Subcutaneous abdominal adipose tissue (tissue), 5 donors: ENCODE data around the gene SPRR5.

Experiments
- H3K27ac ChIP-seq: one replicate; pipeline ENCODE4 v1.7.0; 2013; ENCODE audit warnings: low read depth, mild to moderate bottlenecking, inconsistent platforms, low read length, moderate library complexity
- H3K27me3 ChIP-seq, 5 donors: one replicate each; pipeline ENCODE4 v1.7.0; 2013; ENCODE audit warnings: low read length in 5 of 5, inconsistent platforms in 1 of 5; ENCODE audit not compliant: control insufficient read depth in 5 of 5, insufficient read depth in 4 of 5
- H3K36me3 ChIP-seq, 5 donors: one replicate each; pipeline ENCODE4 v1.7.0; 2013; ENCODE audit warnings: low read length in 5 of 5; ENCODE audit not compliant: control insufficient read depth in 5 of 5, insufficient read depth in 5 of 5
- H3K4me1 ChIP-seq, 5 donors: one replicate each; pipeline ENCODE4 v1.7.0; 2013; ENCODE audit warnings: low read length in 5 of 5, mild to moderate bottlenecking in 3 of 5, moderate library complexity in 1 of 5; ENCODE audit not compliant: control insufficient read depth in 5 of 5, insufficient read depth in 5 of 5
- H3K4me3 ChIP-seq, 5 donors: one replicate each; pipeline ENCODE4 v1.7.0; 2013; ENCODE audit warnings: low read length in 5 of 5, low read depth in 1 of 5
- H3K9ac ChIP-seq, 5 donors: one replicate each; pipeline ENCODE4 v1.7.0; 2013; ENCODE audit warnings: low read length in 5 of 5, mild to moderate bottlenecking in 4 of 5, moderate library complexity in 3 of 5
- H3K9me3 ChIP-seq, 5 donors: one replicate each; pipeline ENCODE4 v1.7.0; 2013; ENCODE audit warnings: low read length in 5 of 5; ENCODE audit not compliant: control insufficient read depth in 5 of 5
- donor health status: healthy.
- donor health status: healthy.
- donor health status: healthy.
- donor health status: healthy.
- donor health status: healthy.

SPRR5 gene

GRCh38 chr1:152946651-152947256 is at the start of gene SPRR5:
Gene SPRR5, plus strand, starts transcription at chr1:152947206. Its CDS starts 1,349 bp downstream, at chr1:152948555.
- Histone ChIP-seq H3K9me3 (no peaks in the 10 kb centered on the region), H3K9ac (no peak within 1 kb of the TSS), H3K4me3 (no peak within 1 kb of the TSS), H3K27ac (no peak within 1 kb of the TSS), H3K36me3 (no peaks in the 10 kb centered on the region), H3K27me3 (no peaks in the 10 kb centered on the region), H3K4me1 (no peaks in the 10 kb centered on the region)

- Histone ChIP-seq H3K9me3 (no peaks in the 10 kb centered on the region), H3K27me3 (peaks cover 0 to 4% (median 0%) of the 10 kb centered on the region in 5 donors), H3K27ac (no peak overlapping the region), H3K4me1 (no peaks in the 10 kb centered on the region), H3K4me3 (no peak overlapping the region), H3K9ac (no peak overlapping the region), H3K36me3 (no peaks in the 10 kb centered on the region)
Observed at GRCh38 chr1:152899027-152899426, 48.0 kb upstream of the SPRR5 start.

- Histone ChIP-seq H3K27me3 (peaks cover 0 to 4% (median 0%) of the 10 kb centered on the region in 5 donors), H3K27ac (no peak overlapping the region), H3K9me3 (no peaks in the 10 kb centered on the region), H3K4me1 (no peaks in the 10 kb centered on the region), H3K36me3 (no peaks in the 10 kb centered on the region), H3K9ac (no peak overlapping the region), H3K4me3 (no peak overlapping the region)
Observed at GRCh38 chr1:152899883-152900282, 47.1 kb upstream of the SPRR5 start.

- H3K27ac ChIP-seq, result no peak overlapping the region
- H3K9me3 ChIP-seq, result peaks cover 0 to 3% (median 0%) of the 10 kb centered on the region in 5 donors
- H3K4me1 ChIP-seq, result no peaks in the 10 kb centered on the region
- H3K36me3 ChIP-seq, result no peaks in the 10 kb centered on the region
- no peak overlapping the region for H3K9ac ChIP-seq
- H3K27me3 ChIP-seq, result peaks cover 0 to 3% (median 2%) of the 10 kb centered on the region in 5 donors
- H3K4me3 ChIP-seq, result no peak overlapping the region
Observed at GRCh38 chr1:152901631-152902030, 45.4 kb upstream of the SPRR5 start.

GRCh38 chr1:152902636-152903035 is 44.4 kb upstream of the SPRR5 start:
- Histone ChIP-seq H3K27ac (no peak overlapping the region), H3K4me3 (no peak overlapping the region), H3K36me3 (no peaks in the 10 kb centered on the region), H3K9me3 (peaks cover 0 to 3% (median 0%) of the 10 kb centered on the region in 5 donors), H3K27me3 (peaks cover 0 to 3% (median 0%) of the 10 kb centered on the region in 5 donors), H3K9ac (no peak overlapping the region), H3K4me1 (no peaks in the 10 kb centered on the region)

GRCh38 chr1:152904688-152905440 is 42.1 kb upstream of the SPRR5 start:
- no peak overlapping the region for H3K4me3 ChIP-seq
- no peaks in the 10 kb centered on the region for H3K4me1 ChIP-seq

GRCh38 chr1:152906023-152906565 is 40.9 kb upstream of the SPRR5 start:
- Histone ChIP-seq H3K27ac (no peak overlapping the region), H3K9me3 (peaks cover 0 to 13% (median 7%) of the 10 kb centered on the region in 5 donors), H3K4me1 (no peaks in the 10 kb centered on the region), H3K4me3 (no peak overlapping the region), H3K9ac (no peak overlapping the region), H3K27me3 (peaks cover 0 to 14% (median 10%) of the 10 kb centered on the region in 5 donors), H3K36me3 (no peaks in the 10 kb centered on the region)

More at GRCh38 chr1:152904688-152905440, 42.1 kb upstream of the SPRR5 start:
- Histone ChIP-seq H3K27ac (no peak overlapping the region), H3K36me3 (no peaks in the 10 kb centered on the region), H3K9me3 (peaks cover 0 to 3% (median 0%) of the 10 kb centered on the region in 5 donors), H3K27me3 (peaks cover 0 to 7% (median 3%) of the 10 kb centered on the region in 5 donors), H3K9ac (no peak overlapping the region)

- Histone ChIP-seq H3K36me3 (no peaks in the 10 kb centered on the region), H3K9ac (no peak within 1 kb of the TSS), H3K27me3 (peaks cover 0 to 17% (median 13%) of the 10 kb centered on the region in 5 donors), H3K4me3 (no peak within 1 kb of the TSS), H3K27ac (no peak within 1 kb of the TSS), H3K9me3 (peaks cover 0 to 14% (median 10%) of the 10 kb centered on the region in 5 donors), H3K4me1 (no peaks in the 10 kb centered on the region)
Observed at GRCh38 chr1:152907686-152908601, 39.1 kb upstream of the SPRR5 start, which contains the start of gene IVL. Gene IVL, plus strand, starts transcription at chr1:152908546. Its CDS starts 1,252 bp downstream, at chr1:152909798.

- no peak overlapping the region for H3K9ac ChIP-seq
- no peak overlapping the region for H3K4me3 ChIP-seq
- H3K27ac ChIP-seq, result no peak overlapping the region
- H3K9me3 ChIP-seq, result peaks cover 0 to 14% (median 10%) of the 10 kb centered on the region in 5 donors
- H3K4me1 ChIP-seq, result no peaks in the 10 kb centered on the region
- H3K36me3 ChIP-seq, result no peaks in the 10 kb centered on the region
- H3K27me3 ChIP-seq, result peaks cover 0 to 17% (median 10%) of the 10 kb centered on the region in 5 donors
Observed at GRCh38 chr1:152909206-152909605, 37.8 kb upstream of the SPRR5 start.
